Progenitor cell of endocrine pancreas (in vitro differentiated cells): ENCODE data around the gene ZMYND8. TPM values are rescaled to one million over a fixed set of nuclear protein-coding genes. Genes with fewer than 3 reads are reported as not detected.
"Not testable (repeated sequence)": the region's sequence is repeated elsewhere in the genome, so short reads cannot be mapped to it uniquely, and the experiment has no call there.

Experiments
- DNase-seq: peaks from one replicate; pipeline ENCODE4 v3.0.0; 2021; ENCODE audit warnings: low spot score; ENCODE audit not compliant: unreplicated experiment
- H3K27ac Mint-ChIP-seq: 2 replicates; pipeline ENCODE4 v1.8.0; 2021; ENCODE audit warnings: mild to moderate bottlenecking, moderate library complexity, mixed read lengths
- H3K27me3 Mint-ChIP-seq: 2 replicates; pipeline ENCODE4 v1.8.0; 2021; ENCODE audit warnings: mixed read lengths
- H3K36me3 Mint-ChIP-seq: 2 replicates; pipeline ENCODE4 v1.8.0; 2022; ENCODE audit warnings: mixed read lengths; ENCODE audit not compliant: insufficient read depth
- H3K4me1 Mint-ChIP-seq: 2 replicates; pipeline ENCODE4 v1.8.0; 2021; ENCODE audit warnings: low read depth, mixed read lengths
- H3K4me3 Mint-ChIP-seq: 2 replicates; pipeline ENCODE4 v1.8.0; 2021; ENCODE audit warnings: low read depth, mild to moderate bottlenecking, moderate library complexity, mixed read lengths
- H3K9me3 Mint-ChIP-seq: 2 replicates; pipeline ENCODE4 v1.8.0; 2021; ENCODE audit warnings: low read depth, mixed read lengths
- CTCF ChIP-seq: fragments of 200-600 bp; sonication (generic); IDR thresholded peaks from one replicate; pipeline ENCODE4 v1.5.0; 2021; ENCODE audit warnings: antibody characterized with exemption, mild to moderate bottlenecking; ENCODE audit not compliant: unreplicated experiment
- total RNA-seq: library from RNA; stranded (reverse); gene quantifications from 2 replicates; pipeline ENCODE4 v1.2.1, GENCODE V29; 2021

Gene ZMYND8
- total RNA-seq, 1 donor from 2014 or later: 102 TPM

GRCh38 chr20:47293631-47294030 lies 62.9 kb downstream of the ZMYND8 start:
- DNase-seq: no peak
- Mint-ChIP-seq H3K27me3 (no peaks in the 10 kb centered on the region), H3K9me3 (no peaks in the 10 kb centered on the region), H3K4me1 (no peaks in the 10 kb centered on the region), H3K36me3 (peaks cover 45% of the 10 kb centered on the region), H3K4me3 (no peak overlapping the region), H3K27ac (no peak overlapping the region)
- no peak for TF ChIP-seq CTCF

GRCh38 chr20:47292581-47292980 lies 63.9 kb downstream of the ZMYND8 start:
- DNase-seq: no peak
- TF ChIP-seq CTCF: no peak
- no peaks in the 10 kb centered on the region for H3K9me3 Mint-ChIP-seq
- no peaks in the 10 kb centered on the region for H3K4me1 Mint-ChIP-seq
- H3K27ac Mint-ChIP-seq: no peak overlapping the region
- H3K36me3 Mint-ChIP-seq: peaks cover 43% of the 10 kb centered on the region
- no peaks in the 10 kb centered on the region for H3K27me3 Mint-ChIP-seq
- no peak overlapping the region for H3K4me3 Mint-ChIP-seq

- Mint-ChIP-seq H3K36me3 (peaks cover 47% of the 10 kb centered on the region), H3K4me3 (no peak overlapping the region)
- TF ChIP-seq CTCF: no peak
Observed at GRCh38 chr20:47290666-47291430, 65.7 kb downstream of the ZMYND8 start.

GRCh38 chr20:47290008-47290407 lies 66.5 kb downstream of the ZMYND8 start:
- H3K36me3 Mint-ChIP-seq: peaks cover 45% of the 10 kb centered on the region
- TF ChIP-seq CTCF: no peak

More at GRCh38 chr20:47290666-47291430, 65.7 kb downstream of the ZMYND8 start:
- Mint-ChIP-seq H3K4me1 (no peaks in the 10 kb centered on the region), H3K27ac (peak overlapping the region; percentile 16), H3K27me3 (no peaks in the 10 kb centered on the region), H3K9me3 (no peaks in the 10 kb centered on the region)
- DNase-seq: no peak

GRCh38 chr20:47289096-47289495 lies 67.4 kb downstream of the ZMYND8 start:
- H3K9me3 Mint-ChIP-seq: no peaks in the 10 kb centered on the region
- no peak for DNase-seq
- peaks cover 11% of the 10 kb centered on the region for H3K4me1 Mint-ChIP-seq
- no peak overlapping the region for H3K27ac Mint-ChIP-seq
- H3K36me3 Mint-ChIP-seq: peaks cover 45% of the 10 kb centered on the region
- no peaks in the 10 kb centered on the region for H3K27me3 Mint-ChIP-seq
- TF ChIP-seq CTCF: no peak
- H3K4me3 Mint-ChIP-seq: no peak overlapping the region

More at GRCh38 chr20:47290008-47290407, 66.5 kb downstream of the ZMYND8 start:
- peaks cover 4% of the 10 kb centered on the region for H3K4me1 Mint-ChIP-seq
- H3K9me3 Mint-ChIP-seq: no peaks in the 10 kb centered on the region
- DNase-seq: no peak
- H3K27ac Mint-ChIP-seq: no peak overlapping the region
- no peaks in the 10 kb centered on the region for H3K27me3 Mint-ChIP-seq
- no peak overlapping the region for H3K4me3 Mint-ChIP-seq

GRCh38 chr20:47288530-47288929 lies 68.0 kb downstream of the ZMYND8 start:
- Mint-ChIP-seq H3K36me3 (peaks cover 46% of the 10 kb centered on the region), H3K4me1 (peaks cover 13% of the 10 kb centered on the region)
- not testable (repeated sequence) for H3K4me3 Mint-ChIP-seq, H3K27me3 Mint-ChIP-seq, DNase-seq, H3K9me3 Mint-ChIP-seq, H3K27ac Mint-ChIP-seq
